ENCODE data around the gene PTPN9.

- TF ChIP-seq SUZ12 (IDR thresholded peaks at IDR 0.05) (no peak), FOXM1 (IDR thresholded peaks at IDR 0.05; ENCODE audit: borderline replicate concordance) (no peak), BHLHE40 (IDR thresholded peaks at IDR 0.05; ENCODE audit: borderline replicate concordance) (no peak), FOXA1 (IDR thresholded peaks at IDR 0.05) (no peak), TARDBP (IDR thresholded peaks at IDR 0.05) (no peak), ARNT (IDR thresholded peaks at IDR 0.05) (no peak)
Observed at GRCh38 chr15:75531041-75531450, 48.1 kb downstream of the PTPN9 start.

Data from HEK293T (cell line).